ENCODE measurements around the gene MVD. TPM values are rescaled to one million over a fixed set of nuclear protein-coding genes. Genes with fewer than 3 reads are reported as not detected.

Gene MVD
- total and polyA plus RNA-seq, 2 of the 13 experiments (the other 11 are each of a cell fraction or from before 2014, with no cell fraction given): 28.1 to 187 TPM

GRCh38 chr16:88700636-88701482, 38.0 kb upstream of the MVD start (continued):
- TF ChIP-seq KIAA2018 (CRISPR knock-in tag; IDR thresholded peaks at IDR 0.05; ENCODE audit: borderline replicate concordance) (no peak), ZNF292 (CRISPR knock-in tag; IDR thresholded peaks at IDR 0.05; ENCODE audit: borderline replicate concordance, low read depth) (0 out of 2 replicates have a peak, but pooled peaks have one; percentile 51), ZNF510 (CRISPR knock-in tag; IDR thresholded peaks at IDR 0.05; ENCODE audit: low read depth) (0 out of 2 replicates have a peak, but pooled peaks have one; percentile 87), TSC22D2 (CRISPR knock-in tag; IDR thresholded peaks at IDR 0.05; ENCODE audit: borderline replicate concordance) (0 out of 2 replicates have a peak, but pooled peaks have one; percentile 38), ZNF468 (CRISPR knock-in tag; IDR thresholded peaks at IDR 0.05) (0 out of 2 replicates have a peak, but pooled peaks have one; percentile 43), TCF7 (IDR thresholded peaks at IDR 0.05; ENCODE audit: low read depth) (no peak), ZFP36L1 (CRISPR knock-in tag; IDR thresholded peaks at IDR 0.05) (no peak; the same call in 1 of the 2 replicates), ARID3A (IDR thresholded peaks at IDR 0.05; ENCODE audit: low read depth, low read length) (no peak), MXD1 (CRISPR knock-in tag; IDR thresholded peaks at IDR 0.05) (peak; percentile 99; the same call in 1 of the 2 replicates), AFF4 (CRISPR knock-in tag; IDR thresholded peaks at IDR 0.05) (no peak), ZNF225 (CRISPR knock-in tag; IDR thresholded peaks at IDR 0.05) (no peak), NFRKB (IDR thresholded peaks at IDR 0.05) (no peak), ETV5 (CRISPR knock-in tag; IDR thresholded peaks at IDR 0.05; ENCODE audit: borderline replicate concordance) (peak; percentile 99)

All from HepG2 (cell line).